ENCODE measurements around the gene POTEI. TPM values are rescaled to one million over a fixed set of nuclear protein-coding genes. Genes with fewer than 3 reads are reported as not detected.
"Not testable (repeated sequence)": the region's sequence is repeated elsewhere in the genome, so short reads cannot be mapped to it uniquely, and the experiment has no call there.

POTEI gene
- total RNA-seq, 4 donors from 2014 or later, result 0.13 to 0.46 TPM; not detected in 2

DNA sequence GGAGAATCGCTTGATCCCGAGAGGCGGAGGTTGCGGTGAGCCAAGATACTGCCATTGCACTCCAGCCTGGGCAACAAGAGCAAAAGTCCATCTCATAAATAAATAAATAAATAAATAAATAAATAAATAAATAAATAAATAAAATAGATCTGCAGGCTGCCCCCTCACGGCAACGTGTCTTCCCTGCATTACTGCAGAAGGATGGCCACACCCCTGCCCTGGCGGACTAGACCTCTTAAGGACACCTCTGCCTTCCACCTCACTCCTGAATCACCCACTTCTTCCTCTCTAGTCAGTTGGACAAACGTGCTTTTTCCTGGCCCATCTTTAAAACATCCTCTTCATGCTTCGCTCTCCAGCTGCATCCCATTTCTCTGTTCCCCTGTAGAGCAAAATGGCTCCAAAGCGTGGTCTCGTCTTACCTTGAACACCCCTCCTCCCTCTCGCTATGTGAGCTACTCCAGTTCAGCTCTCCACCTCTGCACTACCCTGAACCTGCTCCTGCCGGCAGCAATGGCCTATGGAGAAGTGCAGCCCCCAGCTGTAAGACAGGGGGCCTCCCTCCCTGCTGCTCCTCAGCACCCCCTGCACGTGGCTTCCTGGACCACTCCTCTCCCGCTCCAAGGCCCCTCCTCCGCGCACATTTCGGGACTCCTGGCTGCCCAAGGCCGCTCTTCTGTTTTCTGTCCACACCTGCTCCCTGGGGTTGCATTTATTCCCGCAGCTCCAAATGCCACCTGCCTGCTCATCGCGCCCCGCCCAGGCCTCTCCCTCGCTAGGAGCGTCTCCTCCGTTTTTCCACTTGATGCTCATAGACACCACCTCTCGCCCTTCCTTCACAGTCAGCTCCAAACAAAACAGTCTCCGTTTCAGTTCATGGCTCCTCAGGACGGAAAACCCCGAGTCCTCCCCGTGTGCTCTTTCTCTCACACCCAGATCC, 1.9 kb upstream of the POTEI start:
- not testable (repeated sequence) for ATAC-seq (ENCODE audit: low FRiP score)

DNA sequence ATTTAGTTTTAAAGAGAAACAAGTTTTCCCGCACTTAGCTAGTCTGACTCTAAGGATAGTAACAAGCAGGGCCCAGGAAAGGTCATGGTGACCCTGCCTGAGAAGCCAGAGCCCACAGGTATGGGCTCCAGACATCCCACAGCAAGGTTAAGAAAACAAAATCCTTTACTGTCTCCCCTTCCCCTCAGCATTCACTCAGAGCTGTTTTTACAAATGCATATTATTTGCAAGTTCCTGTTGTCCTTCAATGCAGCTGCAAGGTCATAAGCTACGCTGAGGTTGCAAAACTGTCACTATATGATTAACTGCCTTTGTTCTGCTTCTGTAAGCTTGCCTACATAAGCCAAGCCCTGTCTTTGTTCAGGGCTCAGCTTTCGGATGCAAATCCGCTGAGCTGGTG, 18.1 kb downstream of the POTEI start:
- DNase-seq (ENCODE audit: low spot score); ATAC-seq (ENCODE audit: low FRiP score): not testable (repeated sequence)

More for the DNA sequence above, 1.9 kb upstream of the POTEI start:
- DNase-seq (ENCODE audit: low spot score), result not testable (repeated sequence)

DNA sequence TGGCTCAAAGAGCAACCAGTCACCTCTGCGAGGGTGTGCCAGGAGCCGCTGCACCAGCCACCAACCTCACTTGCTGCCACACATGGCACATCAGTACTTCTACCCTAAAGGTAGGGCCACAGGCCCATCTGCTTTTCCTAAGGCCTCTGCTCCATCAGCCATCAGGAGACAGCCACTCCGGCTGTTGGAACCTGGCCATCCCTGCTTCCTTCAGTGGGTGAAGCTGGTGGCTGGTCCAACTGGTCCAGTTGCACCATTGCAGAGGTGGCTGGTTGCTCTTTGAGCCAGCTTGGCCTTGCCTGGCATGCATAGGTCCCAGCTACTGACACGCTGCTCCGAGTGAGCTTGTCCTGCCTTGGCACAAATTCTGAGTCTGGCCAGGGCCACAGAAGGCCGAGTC, 53.7 kb downstream of the POTEI start:
- not testable (repeated sequence) for ATAC-seq (ENCODE audit: low FRiP score); DNase-seq (ENCODE audit: low spot score)

DNA sequence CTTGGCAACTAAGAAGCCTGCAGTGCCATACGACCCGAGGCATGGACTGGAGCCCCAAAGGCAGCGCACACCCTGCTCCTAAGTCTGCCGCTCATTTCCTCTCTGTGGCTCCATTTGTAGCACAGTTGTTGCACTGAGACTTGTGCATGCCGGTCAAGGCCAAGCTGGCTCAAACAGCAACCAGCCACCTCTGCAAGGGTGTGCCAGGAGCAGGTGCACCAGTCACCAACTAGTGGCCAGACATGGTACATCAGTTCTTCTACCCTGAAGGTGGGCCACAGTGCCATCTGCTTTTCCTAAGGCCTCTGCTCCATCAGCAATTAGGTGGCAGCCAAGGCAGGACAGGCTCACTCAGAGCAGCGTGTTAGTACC, 54.4 kb downstream of the POTEI start:
- not testable (repeated sequence) for ATAC-seq (ENCODE audit: low FRiP score); DNase-seq (ENCODE audit: low spot score)

DNA sequence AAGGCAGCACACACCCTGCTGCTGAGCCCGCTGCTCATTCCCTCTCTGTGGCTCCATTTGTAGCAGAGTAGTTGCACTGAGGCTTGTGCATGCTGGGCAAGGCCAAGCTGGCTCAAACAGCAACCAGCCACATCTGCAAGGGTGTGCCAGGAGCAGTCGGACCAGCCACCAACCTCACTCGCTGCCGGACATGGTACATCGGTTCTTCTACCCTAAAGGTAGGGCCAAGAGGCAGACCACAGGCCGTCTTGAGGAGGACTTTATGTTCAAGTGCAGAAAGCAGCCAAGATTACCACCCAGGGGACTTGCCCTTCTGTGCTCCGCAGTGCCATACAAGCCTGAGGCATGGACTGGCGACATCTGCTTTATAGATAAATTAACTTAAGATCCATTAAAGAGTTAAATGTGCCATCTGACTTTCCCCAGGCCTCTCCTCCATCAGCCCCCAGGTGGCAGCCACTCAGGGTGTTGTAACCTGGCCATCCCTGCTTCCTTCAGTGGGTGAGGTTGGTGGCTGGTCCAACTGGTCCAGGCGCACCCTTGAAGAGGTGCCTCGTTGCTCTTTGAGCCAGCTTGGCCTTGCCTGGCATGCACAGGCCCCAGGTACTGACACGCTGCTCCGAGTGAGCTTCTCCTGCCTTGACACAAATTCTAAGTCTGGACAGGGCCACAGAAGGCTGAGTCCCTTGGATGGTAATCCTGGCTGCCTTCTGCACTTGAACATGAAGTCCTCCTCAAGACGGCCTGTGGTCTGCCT, 55.0 kb downstream of the POTEI start:
- DNase-seq (ENCODE audit: low spot score); ATAC-seq (ENCODE audit: low FRiP score): not testable (repeated sequence)

DNA sequence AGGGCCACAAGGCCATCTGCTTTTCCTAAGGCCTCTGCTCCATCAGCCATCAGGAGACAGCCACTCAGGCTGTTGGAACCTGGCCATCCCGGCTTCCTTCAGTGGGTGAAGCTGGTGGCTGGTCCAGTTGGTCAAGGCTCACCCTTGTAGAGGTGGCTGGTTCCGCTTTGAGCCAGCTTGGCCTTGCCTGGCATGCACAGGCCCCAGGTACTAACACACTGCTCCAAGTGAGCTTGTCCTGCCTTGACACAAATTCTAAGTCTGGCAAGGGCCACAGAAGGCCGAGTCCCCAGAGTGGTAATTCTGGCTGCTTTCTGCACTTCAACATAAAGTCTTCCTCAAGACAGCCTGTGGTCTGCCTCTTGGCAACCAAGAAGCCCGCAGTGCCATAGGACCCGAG, 56.2 kb downstream of the POTEI start:
- not testable (repeated sequence) for ATAC-seq (ENCODE audit: low FRiP score); DNase-seq (ENCODE audit: low spot score)

DNA sequence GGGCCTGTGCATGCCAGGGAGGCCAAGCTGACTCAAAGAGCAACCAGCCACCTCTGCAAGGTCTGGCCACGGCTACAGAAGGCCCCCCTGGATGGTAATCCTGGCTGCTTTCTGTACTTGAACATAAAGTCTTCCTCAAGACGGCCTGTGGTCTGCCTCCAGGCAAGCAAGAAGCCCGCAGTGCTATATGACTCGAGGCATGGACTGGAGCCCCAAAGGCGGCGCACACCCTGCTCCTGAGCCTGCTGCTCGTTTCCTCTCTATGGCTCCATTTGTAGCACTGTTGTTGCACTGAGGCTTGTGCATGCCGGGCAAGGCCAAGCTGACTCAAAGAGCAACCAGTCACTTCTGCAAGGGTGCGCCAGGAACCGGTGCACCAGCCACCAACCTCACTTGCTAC, 57.3 kb downstream of the POTEI start:
- DNase-seq (ENCODE audit: low spot score); ATAC-seq (ENCODE audit: low FRiP score): not testable (repeated sequence)

DNA sequence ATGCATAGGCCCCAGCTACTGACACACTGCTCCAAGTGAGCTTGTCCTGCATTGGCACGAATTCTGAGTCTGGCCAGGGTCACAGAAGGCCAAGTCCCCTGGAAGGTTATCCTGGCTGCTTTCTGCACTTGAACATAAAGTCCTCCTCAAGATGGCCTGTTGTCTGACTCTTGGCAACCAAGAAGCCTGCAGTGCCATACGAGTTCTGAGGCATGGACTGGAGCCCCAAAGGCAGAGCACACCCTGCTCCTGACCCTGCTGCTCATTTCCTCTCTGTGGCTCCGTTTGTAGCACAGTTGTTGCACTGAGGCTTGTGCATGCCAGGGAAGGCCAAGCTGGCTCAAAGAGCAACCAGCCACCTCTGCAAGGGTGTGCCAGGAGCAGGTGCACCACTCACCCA, 57.9 kb downstream of the POTEI start:
- not testable (repeated sequence) for DNase-seq (ENCODE audit: low spot score)

DNA sequence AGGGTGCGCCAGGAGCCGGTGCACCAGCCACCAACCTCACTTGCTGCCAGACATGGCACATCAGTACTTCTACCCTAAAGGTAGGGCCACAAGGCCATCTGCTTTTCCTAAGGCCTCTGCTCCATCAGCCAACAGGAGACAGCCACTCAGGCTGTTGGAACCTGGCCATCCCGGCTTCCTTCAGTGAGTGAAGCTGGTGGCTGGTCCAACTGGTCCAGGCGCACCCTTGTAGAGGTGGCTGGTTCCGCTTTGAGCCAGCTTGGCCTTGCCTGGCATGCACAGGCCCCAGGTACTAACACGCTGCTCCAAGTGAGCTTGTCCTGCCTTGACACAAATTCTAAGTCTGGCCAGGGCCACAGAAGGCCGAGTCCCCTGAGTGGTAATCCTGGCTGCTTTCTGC, 58.8 kb downstream of the POTEI start:
- ATAC-seq (ENCODE audit: low FRiP score); DNase-seq (ENCODE audit: low spot score): not testable (repeated sequence)

More for the DNA sequence above, 57.9 kb downstream of the POTEI start:
- ATAC-seq (ENCODE audit: low FRiP score), result not testable (repeated sequence)

DNA sequence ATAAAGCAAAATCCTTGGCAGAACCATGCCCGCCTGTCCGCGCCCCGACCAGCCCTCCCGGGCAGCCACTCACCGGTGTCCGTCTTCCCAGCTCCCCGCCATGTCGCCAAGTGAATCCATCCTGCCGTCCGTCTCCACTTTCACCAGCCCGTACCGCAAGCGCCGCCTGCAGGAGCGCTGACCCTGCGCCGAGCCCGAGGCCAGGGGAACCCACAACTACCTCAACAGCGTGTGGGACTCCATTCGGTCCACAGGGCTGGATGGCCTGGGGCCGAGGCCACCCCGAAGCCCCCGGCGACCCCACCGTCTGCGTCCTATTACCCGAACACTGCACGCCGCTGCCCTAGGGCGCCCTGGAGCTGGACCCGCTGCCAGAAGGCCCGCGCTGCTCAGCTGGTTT, 81.5 kb downstream of the POTEI start:
- not testable (repeated sequence) for DNase-seq (ENCODE audit: low spot score)
- peak; percentile 77 for ATAC-seq (ENCODE audit: low FRiP score)

DNA sequence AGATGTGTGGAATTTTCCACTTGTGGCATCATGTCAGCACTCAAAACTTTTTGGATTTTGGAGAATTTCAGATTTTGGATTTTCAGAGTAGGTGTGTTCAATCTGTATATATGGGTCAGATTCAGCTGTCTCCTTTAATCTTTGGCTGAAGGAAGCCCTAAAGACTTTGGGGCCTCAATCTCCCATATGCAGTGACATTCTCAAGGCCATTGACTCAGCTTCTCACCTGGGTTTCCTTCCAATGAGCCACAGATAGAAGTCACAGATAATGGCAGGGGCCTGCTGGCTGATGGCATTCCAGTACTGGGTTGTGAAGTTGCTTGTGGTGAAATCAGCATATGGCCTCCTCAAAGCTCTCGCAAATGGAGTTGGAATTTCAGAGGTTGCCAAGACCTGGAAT, 90.3 kb downstream of the POTEI start:
- ATAC-seq (ENCODE audit: low FRiP score); DNase-seq (ENCODE audit: low spot score): not testable (repeated sequence)

DNA sequence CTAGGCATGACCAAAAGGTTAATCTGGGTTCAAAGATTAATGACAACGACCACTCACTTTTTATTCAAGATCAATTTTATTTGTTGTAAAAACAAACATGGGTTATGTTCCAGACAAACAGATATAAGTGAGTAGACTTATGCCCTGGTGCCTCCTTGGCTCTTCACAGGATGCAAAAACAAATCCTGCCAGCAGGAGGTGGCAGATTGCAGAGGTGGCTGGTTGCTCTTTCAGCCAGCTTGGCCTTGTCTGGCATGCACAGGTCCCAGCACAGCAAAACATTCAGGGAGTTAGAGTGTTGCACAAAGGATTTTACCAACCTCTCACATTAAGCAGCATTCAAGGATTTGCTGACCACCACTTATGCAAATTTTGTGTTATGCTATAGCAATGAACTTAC, 92.4 kb downstream of the POTEI start:
- not testable (repeated sequence) for DNase-seq (ENCODE audit: low spot score); ATAC-seq (ENCODE audit: low FRiP score)

Small RNA genes lying within 50 kb of the gene (small RNA-seq; reads per million reads assigned to genes)
- not detected for gene RF00017
- not detected for gene RNU6-473P

Other genes starting within 250 kb of the POTEI start
- gene IMP4, start 166.4 kb downstream of the POTEI start, total RNA-seq, result 100 to 1,000 TPM; 102 to 221 (median 130) TPM
- gene PTPN18, start 153.3 kb downstream of the POTEI start, total RNA-seq, result 100 to 1,000 TPM in 1 of 4 donors, 10 to 100 TPM in 3; 43.1 to 104 (median 57.0) TPM
- gene CFC1B, start 11.9 kb upstream of the POTEI start, total RNA-seq, result under 1 TPM in 2 of 4 donors, not detected in 2; 0.50 to 0.65 TPM
- gene CFC1, start 90.2 kb upstream of the POTEI start, total RNA-seq, result 1 to 10 TPM in 1 of 4 donors, under 1 TPM in 1, not detected in 2; 0.50 to 1.8 TPM
- gene POTEJ, start 102.1 kb upstream of the POTEI start, total RNA-seq, result under 1 TPM in 1 of 4 donors, not detected in 3; 0.28 TPM
- not detected for gene GPR148, start 219.7 kb upstream of the POTEI start, total RNA-seq
- gene AMER3, start 246.2 kb upstream of the POTEI start, total RNA-seq, result not detected

Measured in omental fat pad (tissue), 4 donors.